Medulla oblongata (tissue), 1 donor: ENCODE measurements around the gene STBD1.
"Not testable (repeated sequence)": the region's sequence is repeated elsewhere in the genome, so short reads cannot be mapped to it uniquely, and the experiment has no call there.

Source experiments
- DNase-seq: peaks from one replicate; pipeline ENCODE4 v3.0.0-alpha.2; 2015; ENCODE audit errors: extremely low spot score

The STBD1 gene

DNA sequence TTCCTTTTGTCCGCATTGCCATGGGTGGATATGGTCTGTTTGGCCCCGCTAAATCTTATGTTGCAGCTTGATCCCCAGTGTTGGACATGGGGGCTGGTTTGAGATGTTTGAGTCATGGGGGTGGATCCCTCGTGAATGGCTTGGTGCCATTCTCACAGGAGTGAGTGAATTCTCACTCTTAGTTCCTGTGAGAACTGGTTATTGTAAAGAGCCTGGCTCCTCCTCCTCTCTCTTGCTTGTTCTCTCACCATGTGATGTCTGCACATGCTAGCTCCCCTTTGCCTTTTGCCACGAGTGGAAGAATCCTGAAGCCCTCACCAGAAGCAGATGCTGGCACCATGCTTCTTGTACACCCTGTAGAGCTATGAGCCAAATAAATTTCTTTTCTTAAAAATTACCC lies 22.6 kb upstream of the STBD1 start:
- DNase-seq = no peak

DNA sequence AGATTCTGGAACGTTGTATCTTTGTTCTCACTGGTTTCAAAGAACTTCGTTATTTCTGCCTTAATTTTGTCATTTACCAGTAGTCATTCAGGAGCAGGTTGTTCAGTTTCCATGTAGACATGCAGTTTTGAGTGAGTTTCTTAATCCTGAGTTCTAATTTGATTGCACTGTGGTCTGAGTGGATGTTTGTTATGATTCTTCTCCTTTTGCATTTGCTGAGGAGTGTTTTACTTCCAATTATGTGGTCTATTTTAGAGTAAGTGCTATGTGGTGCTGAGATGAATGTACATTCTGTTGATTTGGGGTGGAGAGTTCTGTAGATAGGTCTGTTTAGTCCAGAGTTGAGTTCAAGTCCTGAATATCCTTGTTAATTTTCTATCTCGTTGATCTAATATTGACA lies 18.7 kb upstream of the STBD1 start:
- not testable (repeated sequence) for DNase-seq

- no peak for DNase-seq
Measured at GRCh38 chr4:76292730-76293129, 13.8 kb upstream of the STBD1 start.

DNA sequence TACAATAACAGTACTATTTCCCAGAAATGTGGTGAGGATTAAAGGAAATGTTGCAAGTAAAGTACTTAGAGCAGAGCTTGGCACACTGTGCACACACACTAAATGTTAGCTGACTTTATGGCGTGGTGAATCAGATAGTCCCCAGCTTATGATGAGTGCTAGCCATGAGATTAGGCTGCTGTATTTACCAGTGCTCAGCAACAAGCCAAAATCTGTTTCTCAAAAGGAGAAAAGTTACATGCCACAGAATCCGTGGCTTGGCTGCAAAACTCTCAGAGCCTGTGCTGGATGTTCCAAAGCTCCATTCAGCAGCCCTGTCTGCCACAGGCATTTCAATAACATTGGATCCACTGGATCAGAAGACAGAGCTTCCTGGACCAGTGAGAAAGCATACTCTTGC lies 12.8 kb upstream of the STBD1 start:
- DNase-seq = peak; percentile 7

GRCh38 chr4:76296286-76296820 lies 10.2 kb upstream of the STBD1 start:
- no peak for DNase-seq

- DNase-seq = no peak
Measured at GRCh38 chr4:76298227-76298626, 8.3 kb upstream of the STBD1 start.

DNA sequence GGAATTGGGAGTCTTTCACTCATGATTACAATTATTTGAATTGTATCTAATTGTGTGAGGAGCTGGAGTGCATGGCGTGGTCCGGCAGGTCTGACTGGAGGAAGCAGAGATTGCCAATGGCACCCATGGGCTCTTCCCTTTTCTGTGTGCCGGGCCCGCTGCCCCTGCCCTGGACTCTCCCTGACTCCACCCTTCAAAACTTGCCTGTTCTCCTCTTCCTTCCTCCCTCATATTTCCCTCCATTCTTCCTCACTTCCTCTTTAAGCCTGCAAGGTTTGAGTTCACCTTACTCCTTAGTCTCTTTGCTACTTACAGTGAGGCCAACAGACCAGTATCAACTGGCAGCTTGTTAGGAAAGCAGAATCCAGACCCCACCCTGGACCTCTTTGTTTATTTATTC lies 6.5 kb upstream of the STBD1 start:
- no peak for DNase-seq

DNA sequence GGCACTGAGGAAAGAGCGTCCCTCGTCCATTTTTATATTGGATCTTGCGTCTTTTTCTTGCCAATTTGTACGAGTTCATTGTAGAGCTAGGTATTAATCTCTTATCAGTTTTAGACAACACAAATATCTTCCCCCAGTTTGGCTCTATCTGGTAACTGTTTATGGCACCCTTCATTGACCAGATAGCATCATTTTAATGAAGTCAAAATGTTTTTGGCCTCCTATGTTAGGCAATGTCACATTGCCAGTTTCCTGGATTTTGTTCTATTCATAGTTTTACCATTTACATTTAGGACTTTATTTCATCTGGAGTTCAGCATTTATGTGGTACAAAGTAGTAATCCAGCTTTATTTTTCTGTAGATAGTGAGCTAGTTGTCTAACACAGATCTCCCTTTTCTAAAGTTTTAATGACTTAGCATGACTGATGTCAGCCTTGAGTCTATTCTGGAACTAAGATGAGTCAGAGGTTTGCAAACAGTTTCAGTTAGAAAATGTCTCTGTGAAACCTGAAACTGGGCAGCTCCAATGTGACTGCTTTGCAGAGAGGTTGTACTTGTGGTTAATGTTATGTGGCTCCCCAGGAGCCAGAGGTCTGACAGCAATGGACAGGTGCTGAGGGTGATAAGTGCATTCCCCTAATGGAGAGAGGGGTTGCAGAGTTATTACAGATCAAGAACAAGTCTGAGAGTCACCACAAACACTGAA lies 5.3 kb upstream of the STBD1 start:
- DNase-seq = no peak

DNA sequence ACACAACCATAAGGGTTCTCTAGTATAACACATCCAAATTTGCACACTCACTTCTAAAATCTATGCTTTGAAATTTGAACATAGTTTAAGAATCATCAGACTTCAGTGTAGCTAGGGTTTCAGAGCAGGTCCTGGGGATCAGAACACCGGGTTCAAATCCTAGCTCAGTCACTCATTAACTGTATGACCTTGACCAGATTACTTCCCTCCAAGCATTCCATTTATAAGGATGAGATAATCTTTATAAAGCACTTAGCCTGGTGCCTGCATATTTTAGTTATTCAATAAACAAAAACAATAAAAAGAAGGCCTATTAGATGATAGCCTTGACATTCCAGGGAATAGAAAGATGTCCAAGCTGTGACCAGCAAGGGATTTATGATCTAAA lies 4.8 kb upstream of the STBD1 start:
- no peak for DNase-seq

DNA sequence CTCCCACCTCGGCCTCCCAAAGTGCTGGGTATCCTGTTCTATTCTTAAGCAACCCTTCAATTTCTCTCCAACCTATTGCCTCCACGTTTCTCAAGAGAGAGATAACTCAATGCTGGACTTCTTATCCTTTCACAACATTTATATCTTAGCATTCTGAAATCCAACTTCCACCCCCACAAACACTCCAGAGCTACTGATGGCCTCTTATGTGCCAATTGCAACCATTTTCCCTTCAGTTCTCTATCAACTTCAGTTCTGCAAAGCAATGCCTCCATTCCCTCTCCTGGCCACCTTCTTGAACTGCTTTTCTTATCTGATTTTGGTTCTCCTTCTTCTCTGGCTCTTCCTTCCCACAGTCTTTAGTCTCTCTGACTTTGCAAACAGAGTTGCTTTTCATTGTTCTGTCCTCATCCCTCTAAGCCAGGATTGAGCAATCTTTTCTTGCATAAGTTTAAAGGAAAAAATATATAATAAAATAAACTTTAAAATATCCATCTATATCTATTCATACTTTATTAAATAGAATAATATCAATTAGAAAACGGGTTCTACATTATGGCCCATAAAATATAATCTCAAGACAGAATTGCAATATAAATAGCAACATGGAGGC lies 3.6 kb upstream of the STBD1 start:
- DNase-seq = no peak

DNA sequence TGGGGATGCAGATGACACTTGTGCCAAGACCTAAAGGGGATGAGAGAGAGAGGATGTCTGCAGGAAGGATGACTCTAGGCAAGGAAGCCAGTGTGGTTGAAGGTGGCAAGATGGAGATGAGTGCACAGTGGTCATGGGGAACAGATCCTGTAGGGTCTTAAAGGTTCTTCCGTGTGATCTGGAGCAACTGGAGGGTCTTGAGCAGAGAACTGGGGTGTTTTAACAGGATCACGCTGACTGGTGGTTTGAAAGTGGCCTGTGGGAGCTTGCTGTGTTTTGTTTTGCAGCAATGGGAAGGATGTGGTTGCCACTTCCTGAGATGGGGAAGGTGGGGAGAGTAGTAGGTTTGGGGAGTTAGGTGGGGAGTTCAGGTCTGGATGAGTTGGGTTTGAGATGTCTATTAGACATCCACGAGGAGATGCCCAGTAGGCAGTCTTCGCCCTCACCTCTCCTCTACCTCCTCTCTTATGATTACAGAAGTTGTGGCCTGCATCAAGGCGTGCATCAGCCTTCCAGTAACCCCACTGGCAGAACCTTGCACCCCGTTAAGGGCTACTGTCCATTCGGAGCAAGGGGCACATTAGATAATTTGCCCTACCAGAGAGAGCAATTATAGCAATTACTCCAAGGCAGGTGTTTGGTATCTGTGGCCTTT lies 1.4 kb upstream of the STBD1 start:
- DNase-seq = no peak

DNA sequence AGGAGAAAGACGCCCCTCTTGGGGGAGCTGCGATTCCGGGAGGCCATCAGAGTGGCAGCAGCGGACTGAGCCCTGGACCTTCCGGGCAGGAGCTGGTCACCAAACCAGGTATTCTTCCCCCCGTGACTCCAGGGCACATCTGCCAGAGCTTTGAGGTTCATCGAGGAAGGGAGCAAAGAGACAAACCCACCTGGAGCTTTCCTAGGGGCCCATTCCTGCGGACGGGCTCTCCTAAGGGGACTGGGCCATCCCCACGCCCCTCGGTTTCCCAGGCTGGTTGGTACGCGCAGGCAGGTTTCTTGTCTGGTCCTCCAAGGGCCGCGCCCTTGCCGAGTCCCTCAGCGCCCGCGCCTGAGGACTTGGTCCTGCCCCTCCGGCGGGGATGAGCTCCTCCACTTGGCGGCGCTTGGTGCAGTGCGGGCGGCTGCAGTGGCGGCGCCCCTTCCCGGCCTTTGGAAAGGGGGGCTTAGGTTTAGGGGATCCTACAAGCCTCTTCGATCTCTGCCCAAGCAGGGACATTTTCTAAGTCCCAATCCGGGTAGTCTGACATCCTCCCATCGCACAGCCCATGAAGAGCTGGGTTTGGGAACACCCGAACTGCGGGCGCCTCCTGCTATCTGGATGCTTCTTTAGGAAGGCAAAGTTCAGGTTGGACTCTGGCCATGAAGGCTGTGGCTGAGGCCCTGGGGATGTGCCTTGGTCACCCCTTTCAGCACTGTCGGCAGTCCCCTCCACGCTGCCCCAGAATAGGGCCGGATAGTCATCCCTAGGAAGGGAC lies 538 bp downstream of the STBD1 start:
- peak; percentile 59 for DNase-seq

- DNase-seq = no peak
Measured at GRCh38 chr4:76307660-76308014, 1.1 kb downstream of the STBD1 start.

DNA sequence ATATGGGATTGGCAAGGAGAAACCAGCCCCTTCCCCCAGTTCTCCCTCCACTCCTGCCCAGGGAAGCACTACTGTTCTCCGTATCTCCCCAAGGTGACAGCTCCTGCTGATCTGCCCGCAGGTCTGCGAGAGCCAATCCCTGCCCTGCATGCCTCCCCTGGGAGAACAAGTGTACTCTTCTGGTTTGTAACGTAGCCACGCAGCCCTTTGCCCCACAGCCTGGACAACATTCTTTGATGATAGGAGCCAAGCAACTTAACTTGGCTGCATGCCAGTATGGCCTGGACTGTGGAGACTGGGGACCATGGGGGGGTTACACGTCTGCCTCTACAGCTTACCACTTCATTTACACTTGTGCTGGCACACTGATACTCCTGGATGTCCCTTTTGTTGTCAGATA lies 2.0 kb downstream of the STBD1 start:
- no peak for DNase-seq

GRCh38 chr4:76309939-76310550 lies 3.5 kb downstream of the STBD1 start:
- no peak for DNase-seq

- no peak for DNase-seq
Measured at GRCh38 chr4:76310683-76311082, 4.2 kb downstream of the STBD1 start.

- no peak for DNase-seq
Measured at GRCh38 chr4:76311896-76312331, 5.4 kb downstream of the STBD1 start.

DNA sequence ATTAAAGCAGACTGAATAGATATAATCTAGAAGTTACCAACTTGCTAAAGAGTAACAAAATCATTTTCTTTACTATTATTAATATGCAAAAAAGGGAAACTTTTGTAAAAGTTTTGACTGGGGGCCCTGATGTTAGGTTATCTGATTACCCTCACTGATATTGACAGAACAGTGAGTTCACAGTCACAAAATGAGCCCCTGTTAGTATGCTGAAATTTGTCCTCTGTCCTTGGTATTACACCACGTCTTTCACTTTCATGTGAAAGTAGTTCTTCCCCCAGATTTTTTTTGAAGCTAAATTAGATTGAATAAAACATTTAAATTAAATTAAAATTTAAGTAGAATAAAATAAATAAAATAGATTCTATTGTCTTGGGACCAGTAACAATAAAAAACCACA lies 5.9 kb downstream of the STBD1 start:
- no peak for DNase-seq

DNA sequence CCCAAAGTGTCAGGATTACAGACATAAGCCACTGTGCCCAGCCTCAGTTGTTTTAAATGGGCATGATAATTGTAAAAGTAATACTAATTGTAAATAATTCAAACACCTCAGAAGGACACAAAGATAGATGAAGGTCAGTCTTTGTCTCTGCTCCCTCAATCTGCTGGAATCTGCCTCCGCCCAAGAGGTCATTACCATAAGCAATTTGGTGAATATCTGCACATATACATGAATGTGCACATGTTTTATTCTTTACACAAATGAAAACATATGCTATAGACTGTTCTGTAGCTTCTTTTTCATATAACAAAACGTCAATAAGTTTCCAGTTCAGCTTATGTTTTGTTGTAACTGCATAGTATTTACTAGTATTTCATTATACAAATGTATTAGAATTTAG lies 7.0 kb downstream of the STBD1 start:
- no peak for DNase-seq

DNA sequence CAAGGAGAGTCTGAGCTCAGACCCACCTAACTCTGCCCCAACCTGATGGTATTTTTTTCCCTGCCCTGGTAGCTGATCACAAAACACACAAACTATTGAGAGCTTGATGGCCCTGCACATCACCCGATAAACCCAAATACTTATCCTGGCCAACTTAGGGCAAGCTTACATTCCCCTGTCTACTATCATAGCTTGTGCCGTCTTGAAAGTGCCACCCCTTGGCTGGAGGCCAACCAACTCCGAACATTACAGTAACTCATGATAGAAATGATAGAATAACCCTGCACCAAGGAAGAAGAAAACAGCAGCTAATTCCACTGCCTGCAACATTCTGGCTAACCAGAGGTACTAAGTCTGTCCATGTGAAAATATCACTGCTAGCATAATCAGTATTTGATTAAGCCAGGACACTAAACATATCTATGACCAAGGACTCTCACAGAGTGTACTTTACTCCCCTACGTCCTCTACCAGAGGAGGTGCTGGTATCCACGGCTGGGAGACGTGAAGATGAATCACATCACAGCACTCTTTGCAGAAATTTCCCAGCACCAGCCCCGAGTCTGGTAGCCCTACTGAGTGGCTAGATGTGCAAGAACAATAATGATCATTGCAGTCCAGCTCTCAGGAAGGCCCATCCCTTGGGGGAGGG lies 8.9 kb downstream of the STBD1 start:
- DNase-seq = no peak

GRCh38 chr4:76316131-76316530 lies 9.6 kb downstream of the STBD1 start:
- no peak for DNase-seq
